K562 (cell line): ENCODE results near the gene CFD. TPM values are rescaled to one million over a fixed set of nuclear protein-coding genes. Genes with fewer than 3 reads are reported as not detected.

Experiments
- ATAC-seq: fragments of 200-7000 bp; cut with Tn5 transposase; 3 replicates; pipeline ENCODE4 v1.9.1; 2020; ENCODE audit warnings: moderate library complexity
- BruUV-seq: library from RNA; stranded (reverse); fragments of 400-500 nt; replicated peaks from 2 replicates; lab custom pipeline; 2021; lab: Mats Ljungman, UMichigan
- CTCF ChIA-PET: fragments of 300-600 bp; formaldehyde crosslinking; extraction: SDS; loops from one replicate; lab custom pipeline; 2021; ENCODE audit warnings: low intra/inter-chr PET ratio; lab: Yijun Ruan, JAX
- POLR2A ChIA-PET: fragments of 300-600, 350-650 bp; sonication (Branson Sonifier 250); formaldehyde crosslinking; extraction: SDS; loops from one replicate; lab custom pipeline; 2021; ENCODE audit warnings: antibody characterized with exemption, inconsistent platforms; lab: Yijun Ruan, JAX
- DNase-seq, 4 experiments: peaks; one replicate each; pipeline versions ENCODE4 v3.0.0 to v3.0.0-alpha.2; 2011 to 2018; ENCODE audit warnings: low spot score in 3 of 4, mixed read lengths in 3 of 4; ENCODE audit errors: extremely low read depth in 1 of 4
- FAIRE-seq: peaks from 2 replicates; lab custom pipeline; 2011; peaks lifted over from hg19 to GRCh38; lab: Jason Lieb, UNC
- H2AFZ ChIP-seq: 2 replicates; pipeline ENCODE4 v1.6.0; 2011; ENCODE audit warnings: low read depth, low read length, control low read depth, inconsistent platforms
- H3K27ac ChIP-seq: fragments of 200-600 bp; 3 replicates; pipeline ENCODE4 v1.8.0; 2011; ENCODE audit warnings: low read depth, mild to moderate bottlenecking, control low read depth, inconsistent platforms, low read length, moderate library complexity, mixed read lengths; ENCODE audit errors: extremely low read depth
- H3K27me3 ChIP-seq, 2 experiments: fragments of 300-600 bp in 1 of 2; 2 replicates in 1 of 2; 3 replicates in 1 of 2; pipeline versions ENCODE4 v1.6.0 to v1.8.0; 2011; ENCODE audit warnings: inconsistent platforms in 2 of 2, low read length in 2 of 2, mild to moderate bottlenecking in 1 of 2, mixed read lengths in 1 of 2, moderate library complexity in 1 of 2; ENCODE audit not compliant: control insufficient read depth in 2 of 2, insufficient read depth in 2 of 2
- H3K36me3 ChIP-seq: fragments of 300-600 bp; 3 replicates; pipeline ENCODE4 v1.8.0; 2011; ENCODE audit warnings: mild to moderate bottlenecking, low read length, inconsistent platforms; ENCODE audit not compliant: control insufficient read depth, insufficient read depth
- H3K4me1 ChIP-seq, 2 experiments: fragments of 200-600 bp in 1 of 2; replicated peaks in 1 of 2; 2 replicates in 1 of 2; 3 replicates in 1 of 2; pipeline versions ENCODE4 v1.5.1 to v1.8.0; 2011; ENCODE audit warnings: inconsistent platforms in 2 of 2, low read length in 2 of 2, mild to moderate bottlenecking in 1 of 2, mixed read lengths in 1 of 2, moderate library complexity in 1 of 2; ENCODE audit not compliant: control insufficient read depth in 2 of 2, insufficient read depth in 2 of 2
- H3K4me2 ChIP-seq: 2 replicates; pipeline ENCODE4 v1.6.1; 2011; ENCODE audit warnings: low read length, control low read depth, inconsistent platforms, mixed read lengths; ENCODE audit not compliant: insufficient read depth
- H3K4me3 ChIP-seq: fragments of 200-600 bp; sonication (generic), shearing (Covaris generic); 2 replicates; pipeline ENCODE4 v1.5.1; 2016; ENCODE audit warnings: control low read depth, inconsistent platforms
- H3K79me2 ChIP-seq: fragments of 200-600 bp; 3 replicates; pipeline ENCODE4 v1.8.0; 2011; ENCODE audit warnings: low read length, inconsistent platforms; ENCODE audit not compliant: control insufficient read depth, insufficient read depth
- H3K9ac ChIP-seq, 2 experiments: 2 replicates each; pipeline versions ENCODE4 v1.6.0 to v1.6.1; 2011; ENCODE audit warnings: low read depth in 2 of 2, low read length in 2 of 2, control low read depth in 1 of 2, inconsistent platforms in 1 of 2, mild to moderate bottlenecking in 1 of 2, mixed read lengths in 1 of 2; ENCODE audit not compliant: insufficient read depth in 1 of 2
- H3K9me1 ChIP-seq: one replicate; pipeline ENCODE4 v1.6.0; 2011; ENCODE audit warnings: inconsistent platforms, mild to moderate bottlenecking, low read length, moderate library complexity; ENCODE audit not compliant: control insufficient read depth, insufficient read depth
- H3K9me3 ChIP-seq: replicated peaks from 2 replicates; pipeline ENCODE4 v1.5.1; 2011; ENCODE audit warnings: low read depth, low read length, inconsistent platforms; ENCODE audit not compliant: control insufficient read depth, insufficient read depth
- H4K20me1 ChIP-seq: replicated peaks from 2 replicates; pipeline ENCODE4 v1.6.1; 2011; ENCODE audit warnings: low read length, inconsistent platforms, mixed read lengths; ENCODE audit not compliant: control insufficient read depth, insufficient read depth
- CCAR2 ChIP-seq: fragments of 200-400 bp; formaldehyde crosslinking; IDR thresholded peaks from 2 replicates; pipeline ENCODE4 v1.6.1; 2017; ENCODE audit warnings: mild to moderate bottlenecking, low read depth, low read length
- DMBX1 ChIP-seq: fragments of 250-450 bp; sonication (Bioruptor Pico); IDR thresholded peaks from 2 replicates; pipeline ENCODE4 v1.8.0; 2022; ENCODE audit warnings: inconsistent platforms, mild to moderate bottlenecking, moderate library complexity, borderline replicate concordance
- ELF1 ChIP-seq: fragments of 200-800 bp; sonication (Bioruptor generic); IDR thresholded peaks from 2 replicates; pipeline ENCODE4 v1.6.1; 2016; ENCODE audit warnings: missing genetic modification characterization, missing compliant biosample characterization
- MAZ ChIP-seq, 2 experiments: fragments of 450-650 bp in 1 of 2; sonication (generic) in 1 of 2; formaldehyde crosslinking; IDR thresholded peaks in 1 of 2; conservative IDR thresholded peaks in 1 of 2; 2 replicates each; pipeline versions ENCODE4 v1.4.0 to v1.5.0; 2020; ENCODE audit warnings: mild to moderate bottlenecking in 1 of 2, missing genetic modification reagents in 1 of 2
- MBD2 ChIP-seq: sonication (generic); IDR thresholded peaks from 2 replicates; pipeline ENCODE4 v1.6.1; 2016; ENCODE audit warnings: low read depth, borderline replicate concordance
- MCM3 ChIP-seq: fragments of 450-650 bp; IDR thresholded peaks from 2 replicates; pipeline ENCODE4 v1.6.1; 2016
- PCBP1 ChIP-seq: fragments of 200-400 bp; formaldehyde crosslinking; IDR thresholded peaks from 2 replicates; pipeline ENCODE4 v1.6.1; 2018; ENCODE audit warnings: mild to moderate bottlenecking, low read depth, low read length; ENCODE audit not compliant: poor library complexity, severe bottlenecking
- PPARD ChIP-seq: fragments of 250-450 bp; sonication (Bioruptor Pico); IDR thresholded peaks from 2 replicates; pipeline ENCODE4 v1.8.0; 2022; ENCODE audit warnings: inconsistent platforms, mild to moderate bottlenecking, moderate library complexity
- RBFOX2 ChIP-seq: fragments of 200-400 bp; formaldehyde crosslinking; IDR thresholded peaks from 2 replicates; pipeline ENCODE4 v1.6.1; 2017; ENCODE audit warnings: low read depth, mild to moderate bottlenecking, low read length, moderate library complexity
- RBM15 ChIP-seq: fragments of 200-400 bp; formaldehyde crosslinking; IDR thresholded peaks from 2 replicates; pipeline ENCODE4 v1.6.1; 2018; ENCODE audit warnings: mild to moderate bottlenecking, low read length, moderate library complexity; ENCODE audit not compliant: insufficient read depth
- SUPT5H ChIP-seq: fragments of 450-650 bp; IDR thresholded peaks from 2 replicates; pipeline ENCODE4 v1.6.1; 2016
- ZNF263 ChIP-seq: sonication (generic); formaldehyde crosslinking; IDR thresholded peaks from 2 replicates; pipeline ENCODE4 v1.8.0; 2022; ENCODE audit warnings: mild to moderate bottlenecking, missing genetic modification reagents, borderline replicate concordance
- WGBS: fragments of 100-300 bp; shearing (Covaris generic); methylation state at CpG from one replicate; pipeline ENCODE4 v1.1.6; 2016; ENCODE audit warnings: low coverage, mixed read lengths; ENCODE audit not compliant: insufficient coverage; ENCODE audit errors: missing lambda C conversion rate; 5-methylcytosine and 5-hydroxymethylcytosine counted together
- in situ Hi-C: fragments of 300-500 bp; cut with MboI; formaldehyde crosslinking; loops from 4 replicates; pipeline ENCODE4 v1.15.0; 2018; ENCODE audit warnings: inconsistent platforms, mixed read lengths
- intact Hi-C: fragments of 100-400 bp; cut with micrococcal nuclease; formaldehyde crosslinking; loops from 2 replicates; pipeline ENCODE4 v1.14.2; 2022
- polyA plus RNA-seq, 8 experiments: library from polyadenylated mRNA; depleted of rRNA in 4 of 8; stranded (reverse) in 5 of 8; unstranded in 3 of 8; fragments of >200 nt; fragmentation: Nextera tagmentation in 2 of 8; fragmentation: Illumina TruSeq in 1 of 8; extraction: Ambion mirVana in 2 of 8; extraction: Trizol in 1 of 8; gene quantifications; 2 replicates each; pipeline versions ENCODE4 v1.2.1 to v1.2.3, GENCODE V29; 2011 to 2014; ENCODE audit warnings: inconsistent platforms in 1 of 8, missing spikeins in 1 of 8
- total RNA-seq, 7 experiments: library from RNA; depleted of rRNA in 6 of 7; stranded (reverse); fragments of >200 nt in 6 of 7; fragmentation: Illumina TruSeq in 2 of 7; extraction: Trizol in 2 of 7; gene quantifications; 2 replicates each; pipeline versions ENCODE4 v1.2.1 to v1.2.3, GENCODE V29; 2011 to 2021; ENCODE audit warnings: low replicate concordance in 1 of 7
- TF ChIP-seq, protein P1 (sequence below): fragments of 200-400 bp; formaldehyde crosslinking; IDR thresholded peaks from 2 replicates; pipeline ENCODE4 v1.6.1; 2017; ENCODE audit warnings: mild to moderate bottlenecking, low read depth, low read length, moderate library complexity
- TF ChIP-seq, protein P2 (sequence below): sonication (generic); formaldehyde crosslinking; IDR thresholded peaks from 2 replicates; pipeline ENCODE4 v1.8.1; 2023; ENCODE audit warnings: mild to moderate bottlenecking, missing genetic modification reagents

The CFD gene
- total and polyA plus RNA-seq, 9 of the 15 experiments (the other 6 are each of a cell fraction or from before 2014, with no cell fraction given): 0.52 to 59.4 (median 7.6) TPM

DNA sequence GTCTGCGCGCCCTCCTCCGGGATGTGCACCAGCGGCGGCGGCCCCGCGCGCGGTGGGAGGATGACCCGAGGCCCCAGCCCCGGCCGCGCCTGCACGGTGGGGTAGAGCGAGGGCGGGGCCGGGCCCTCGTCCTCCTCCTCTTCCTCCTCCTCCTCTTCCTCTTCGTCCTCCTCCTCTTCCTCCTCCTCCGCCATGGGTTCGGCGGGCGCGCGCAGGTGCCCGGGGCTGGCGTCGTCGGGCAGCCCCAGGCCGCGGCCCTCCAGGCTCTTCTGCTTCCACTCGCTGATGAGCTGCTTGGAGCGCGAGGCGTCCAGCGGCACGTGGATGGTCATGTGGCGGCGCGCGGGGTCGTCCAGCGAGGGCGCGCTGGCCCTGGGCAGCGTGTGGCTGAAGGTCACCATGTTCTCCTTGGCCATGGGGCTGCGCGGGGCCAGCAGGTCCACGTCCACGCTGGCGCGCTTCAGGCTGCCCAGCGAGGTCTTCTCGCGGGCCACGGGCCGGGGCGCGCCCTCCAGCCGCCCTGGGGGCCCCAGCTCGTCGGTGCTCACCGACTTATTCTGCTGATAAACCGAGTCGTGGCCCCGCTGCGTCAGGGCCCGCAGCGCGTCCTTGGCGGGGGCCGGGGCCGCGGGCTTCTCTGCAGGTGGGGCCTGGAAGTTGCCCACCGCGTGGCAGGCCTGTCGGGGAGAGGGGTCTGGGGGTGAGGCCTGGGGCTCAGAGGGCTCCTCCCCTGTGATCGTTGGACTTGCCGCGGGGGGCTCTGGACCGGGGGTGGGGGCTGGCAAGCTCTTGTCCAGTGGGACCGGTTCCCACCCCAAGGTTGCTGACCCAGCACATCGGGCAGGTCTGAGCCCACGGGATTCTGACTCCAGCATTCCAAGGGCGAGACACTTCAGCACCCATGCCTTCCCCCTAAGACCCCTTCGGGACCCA, 46.0 kb upstream of the CFD start (continued):
- TF ChIP-seq MAZ (CRISPR knock-in tag; conservative IDR thresholded peaks at IDR 0.05 in 1 of 2, IDR thresholded peaks at IDR 0.05 in 1 of 2) (no peak), MBD2 (no peak), DMBX1 (CRISPR knock-in tag) (no peak), MCM3 (no peak), PPARD (no peak), RBFOX2 (peak; percentile 78)
- TF ChIP-seq, all 486 proteins: peak for 22

DNA sequence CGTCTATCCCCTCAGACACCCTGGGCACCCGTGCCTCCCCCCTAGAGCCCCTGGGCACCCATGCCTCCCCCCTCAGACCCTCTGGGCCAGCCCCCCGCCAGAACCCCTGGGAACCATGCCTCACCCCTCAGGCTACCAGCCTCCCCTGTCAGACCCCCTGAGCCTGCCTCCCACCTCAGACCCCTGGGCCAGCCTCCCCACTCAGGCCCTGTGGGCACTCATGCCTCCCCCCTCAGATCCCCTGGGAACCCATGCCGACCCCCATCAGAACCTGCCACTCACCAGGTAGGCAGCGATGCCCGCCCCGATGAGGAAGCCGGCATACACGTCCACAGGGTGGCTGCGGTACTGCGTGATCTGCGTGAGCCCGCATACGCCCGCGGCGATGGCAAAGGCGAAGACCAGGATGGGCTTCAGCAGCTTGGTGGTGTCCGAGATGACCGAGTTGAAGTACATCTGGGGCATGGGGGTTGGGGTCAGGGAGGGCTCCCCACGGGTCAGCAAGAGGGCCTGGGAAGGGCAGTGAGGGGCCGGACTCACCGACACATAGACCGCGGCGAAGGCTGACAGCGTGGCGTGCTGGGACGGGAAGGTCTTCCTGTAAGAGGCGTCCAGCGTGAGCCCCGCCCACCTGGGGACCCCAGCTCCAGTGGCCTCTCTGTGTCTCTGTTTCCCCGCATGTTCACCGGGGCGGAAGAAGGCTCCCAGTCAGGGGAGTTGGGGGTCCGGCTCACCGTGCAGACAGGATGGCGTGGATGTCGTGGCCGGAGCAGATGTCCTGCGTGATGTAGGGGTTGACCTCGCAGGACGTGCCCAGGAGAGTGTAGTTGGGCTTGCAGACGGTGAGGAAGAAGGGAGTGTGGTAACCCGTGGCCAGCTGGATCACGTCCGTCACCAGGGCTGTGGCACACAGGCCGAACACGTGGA, 45.0 kb upstream of the CFD start:
- Histone ChIP-seq H3K27me3 (no peaks in the 10 kb centered on the region), H3K9me1 (no peaks in the 10 kb centered on the region), H3K4me3 (no peak overlapping the region), H3K4me1 (peaks cover 0 to 42% of the 10 kb centered on the region in 2 experiments; a peak in 2 of 5 replicates), H3K36me3 (peaks cover 57% of the 10 kb centered on the region), H3K27ac (no peak overlapping the region), H3K79me2 (peaks cover 5% of the 10 kb centered on the region), H3K9ac (no peak overlapping the region), H3K4me2 (no peak overlapping the region), H4K20me1 (no peaks in the 10 kb centered on the region), H3K9me3 (peaks cover 3% of the 10 kb centered on the region), H2AFZ (no peak overlapping the region)
- BruUV-seq: no TSS peak
- no peak for FAIRE-seq
- DNase-seq: no peak
- no peak for ATAC-seq
- ChIA-PET CTCF (no interaction called here), POLR2A (interaction anchor here (0.6 to 2.2 kb wide), 5 partner anchors 10 to 46 kb away, joined by 3 to 11 read pairs (median 5); partner anchors contain the start of gene PTBP1)
- in situ Hi-C loops (no loop called here), intact Hi-C loops (no loop called here)
- WGBS: 96% methylated on average over 35 of the region's 49 CpGs
- TF ChIP-seq, protein P1, sequence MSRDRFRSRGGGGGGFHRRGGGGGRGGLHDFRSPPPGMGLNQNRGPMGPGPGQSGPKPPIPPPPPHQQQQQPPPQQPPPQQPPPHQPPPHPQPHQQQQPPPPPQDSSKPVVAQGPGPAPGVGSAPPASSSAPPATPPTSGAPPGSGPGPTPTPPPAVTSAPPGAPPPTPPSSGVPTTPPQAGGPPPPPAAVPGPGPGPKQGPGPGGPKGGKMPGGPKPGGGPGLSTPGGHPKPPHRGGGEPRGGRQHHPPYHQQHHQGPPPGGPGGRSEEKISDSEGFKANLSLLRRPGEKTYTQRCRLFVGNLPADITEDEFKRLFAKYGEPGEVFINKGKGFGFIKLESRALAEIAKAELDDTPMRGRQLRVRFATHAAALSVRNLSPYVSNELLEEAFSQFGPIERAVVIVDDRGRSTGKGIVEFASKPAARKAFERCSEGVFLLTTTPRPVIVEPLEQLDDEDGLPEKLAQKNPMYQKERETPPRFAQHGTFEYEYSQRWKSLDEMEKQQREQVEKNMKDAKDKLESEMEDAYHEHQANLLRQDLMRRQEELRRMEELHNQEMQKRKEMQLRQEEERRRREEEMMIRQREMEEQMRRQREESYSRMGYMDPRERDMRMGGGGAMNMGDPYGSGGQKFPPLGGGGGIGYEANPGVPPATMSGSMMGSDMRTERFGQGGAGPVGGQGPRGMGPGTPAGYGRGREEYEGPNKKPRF: no peak
- no peak for TF ChIP-seq ELF1 (tag)
- TF ChIP-seq CCAR2: no peak
- TF ChIP-seq ZNF263: no peak
- TF ChIP-seq SUPT5H: 0 out of 2 replicates have a peak, but pooled peaks have one; percentile 39
- TF ChIP-seq, protein P2, sequence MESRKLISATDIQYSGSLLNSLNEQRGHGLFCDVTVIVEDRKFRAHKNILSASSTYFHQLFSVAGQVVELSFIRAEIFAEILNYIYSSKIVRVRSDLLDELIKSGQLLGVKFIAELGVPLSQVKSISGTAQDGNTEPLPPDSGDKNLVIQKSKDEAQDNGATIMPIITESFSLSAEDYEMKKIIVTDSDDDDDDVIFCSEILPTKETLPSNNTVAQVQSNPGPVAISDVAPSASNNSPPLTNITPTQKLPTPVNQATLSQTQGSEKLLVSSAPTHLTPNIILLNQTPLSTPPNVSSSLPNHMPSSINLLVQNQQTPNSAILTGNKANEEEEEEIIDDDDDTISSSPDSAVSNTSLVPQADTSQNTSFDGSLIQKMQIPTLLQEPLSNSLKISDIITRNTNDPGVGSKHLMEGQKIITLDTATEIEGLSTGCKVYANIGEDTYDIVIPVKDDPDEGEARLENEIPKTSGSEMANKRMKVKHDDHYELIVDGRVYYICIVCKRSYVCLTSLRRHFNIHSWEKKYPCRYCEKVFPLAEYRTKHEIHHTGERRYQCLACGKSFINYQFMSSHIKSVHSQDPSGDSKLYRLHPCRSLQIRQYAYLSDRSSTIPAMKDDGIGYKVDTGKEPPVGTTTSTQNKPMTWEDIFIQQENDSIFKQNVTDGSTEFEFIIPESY (CRISPR knock-in tag): 0 out of 2 replicates have a peak, but pooled peaks have one; percentile 48
- TF ChIP-seq RBM15: no peak
- TF ChIP-seq PCBP1: peak; percentile 40
